ENCODE results near the gene LRCH1.

GRCh38 chr13:46596466-46596865 lies 43.5 kb downstream of the LRCH1 start:
- TF ChIP-seq POLR2A (IDR thresholded peaks at IDR 0.05) = no peak
- TF ChIP-seq CTCF (IDR thresholded peaks at IDR 0.05) = no peak
